H9 (cell line): ENCODE measurements around the gene BRI3BP. TPM values are rescaled to one million over a fixed set of nuclear protein-coding genes. Genes with fewer than 3 reads are reported as not detected.

Experiments used
- DNase-seq: peaks from one replicate; pipeline ENCODE4 v3.0.0-alpha.2; 2017
- H2AFZ ChIP-seq: one replicate; pipeline ENCODE4 v1.6.1; 2013; ENCODE audit warnings: mild to moderate bottlenecking, low read length, control low read depth, moderate library complexity
- H2AK5ac ChIP-seq: 2 replicates; pipeline ENCODE4 v1.6.1; 2013; ENCODE audit warnings: low read length, control low read depth, mixed read lengths; ENCODE audit not compliant: insufficient read length
- H2BK120ac ChIP-seq: one replicate; pipeline ENCODE4 v1.6.1; 2013; ENCODE audit warnings: low read depth, mild to moderate bottlenecking, low read length, control low read depth, inconsistent platforms; ENCODE audit not compliant: poor library complexity, severe bottlenecking
- H2BK12ac ChIP-seq: 2 replicates; pipeline ENCODE4 v1.6.1; 2013; ENCODE audit warnings: low read length, control low read depth, mixed read lengths, low read depth; ENCODE audit not compliant: insufficient read length
- H2BK15ac ChIP-seq: 2 replicates; pipeline ENCODE4 v1.6.1; 2013; ENCODE audit warnings: low read depth, low read length, control low read depth
- H2BK20ac ChIP-seq: one replicate; pipeline ENCODE4 v1.6.1; 2013; ENCODE audit warnings: low read depth, mild to moderate bottlenecking, low read length, control low read depth, inconsistent platforms; ENCODE audit not compliant: poor library complexity, severe bottlenecking
- H2BK5ac ChIP-seq: 2 replicates; pipeline ENCODE4 v1.6.1; 2013; ENCODE audit warnings: low read length, control low read depth, mixed read lengths; ENCODE audit not compliant: insufficient read length
- H3K14ac ChIP-seq: 2 replicates; pipeline ENCODE4 v1.6.1; 2013; ENCODE audit warnings: low read length, control low read depth; ENCODE audit not compliant: insufficient read depth
- H3K18ac ChIP-seq: 2 replicates; pipeline ENCODE4 v1.6.1; 2013; ENCODE audit warnings: low read depth, mild to moderate bottlenecking, mixed read lengths, low read length, control low read depth; ENCODE audit not compliant: insufficient read length
- H3K23ac ChIP-seq: 2 replicates; pipeline ENCODE4 v1.6.1; 2013; ENCODE audit warnings: low read length, control low read depth, mixed read lengths, low read depth; ENCODE audit not compliant: insufficient read length
- H3K23me2 ChIP-seq: 2 replicates; pipeline ENCODE4 v1.6.1; 2013; ENCODE audit warnings: low read depth, mild to moderate bottlenecking, mixed read lengths, low read length, control low read depth; ENCODE audit not compliant: insufficient read length, poor library complexity, severe bottlenecking
- H3K27ac ChIP-seq: 2 replicates; pipeline ENCODE4 v1.5.1; 2013; ENCODE audit warnings: low read length, control low read depth, mixed read lengths, low read depth; ENCODE audit not compliant: insufficient read length
- H3K27me3 ChIP-seq: 2 replicates; pipeline ENCODE4 v1.6.1; 2013; ENCODE audit warnings: low read length, control low read depth, inconsistent platforms; ENCODE audit not compliant: insufficient read depth
- H3K4ac ChIP-seq: 2 replicates; pipeline ENCODE4 v1.6.1; 2013; ENCODE audit warnings: low read depth, mild to moderate bottlenecking, control low read depth, inconsistent platforms, low read length, moderate library complexity
- H3K4me1 ChIP-seq: 2 replicates; pipeline ENCODE4 v1.6.1; 2013; ENCODE audit warnings: low read length, control low read depth, inconsistent platforms; ENCODE audit not compliant: insufficient read depth
- H3K4me2 ChIP-seq: 2 replicates; pipeline ENCODE4 v1.6.1; 2013; ENCODE audit warnings: low read length, control low read depth, mixed read lengths; ENCODE audit not compliant: insufficient read length, insufficient read depth
- H3K56ac ChIP-seq: 2 replicates; pipeline ENCODE4 v1.6.1; 2013; ENCODE audit warnings: low read depth, mild to moderate bottlenecking, mixed read lengths, low read length, control low read depth; ENCODE audit not compliant: insufficient read length
- H3K79me1 ChIP-seq: 2 replicates; pipeline ENCODE4 v1.6.1; 2013; ENCODE audit warnings: low read depth, mild to moderate bottlenecking, moderate library complexity, low read length, control low read depth, inconsistent platforms; ENCODE audit not compliant: insufficient read depth, poor library complexity, severe bottlenecking
- H3K79me2 ChIP-seq: 2 replicates; pipeline ENCODE4 v1.6.1; 2013; ENCODE audit warnings: low read length, control low read depth, inconsistent platforms; ENCODE audit not compliant: insufficient read depth
- H3K9ac ChIP-seq: 2 replicates; pipeline ENCODE4 v1.6.1; 2013; ENCODE audit warnings: low read length, control low read depth, mixed read lengths; ENCODE audit not compliant: insufficient read length; ENCODE audit errors: extremely low read depth
- H3K9me3 ChIP-seq: one replicate; pipeline ENCODE4 v1.6.1; 2013; ENCODE audit warnings: low read depth, low read length, inconsistent platforms; ENCODE audit not compliant: control insufficient read depth
- H3T11ph ChIP-seq: one replicate; pipeline ENCODE4 v1.6.1; 2013; ENCODE audit warnings: mild to moderate bottlenecking, low read length, control low read depth, inconsistent platforms
- H4K20me1 ChIP-seq: one replicate; pipeline ENCODE4 v1.6.1; 2013; ENCODE audit not compliant: control insufficient read depth, insufficient read length, insufficient read depth
- H4K5ac ChIP-seq: 2 replicates; pipeline ENCODE4 v1.6.1; 2013; ENCODE audit warnings: low read depth, mild to moderate bottlenecking, mixed read lengths, low read length, control low read depth; ENCODE audit not compliant: insufficient read length
- H4K8ac ChIP-seq: replicated peaks from 2 replicates; pipeline ENCODE4 v1.6.1; 2013; ENCODE audit warnings: low read length, control low read depth, mixed read lengths, low read depth; ENCODE audit not compliant: insufficient read length
- H4K91ac ChIP-seq: 2 replicates; pipeline ENCODE4 v1.6.1; 2013; ENCODE audit warnings: low read depth, mild to moderate bottlenecking, moderate library complexity, mixed read lengths, low read length, control low read depth; ENCODE audit not compliant: insufficient read length
- H3K27ac Mint-ChIP-seq, 3 experiments: 2 replicates in 2 of 3; 3 replicates in 1 of 3; pipeline ENCODE4 v1.8.0; 2020 to 2021; ENCODE audit warnings: mixed read lengths in 3 of 3, mild to moderate bottlenecking in 1 of 3, moderate library complexity in 1 of 3
- H3K27me3 Mint-ChIP-seq: 2 replicates; pipeline ENCODE4 v1.8.0; 2021; ENCODE audit warnings: low read depth, mild to moderate bottlenecking, moderate library complexity, mixed read lengths
- H3K36me3 Mint-ChIP-seq, 3 experiments: 2 replicates in 2 of 3; 3 replicates in 1 of 3; pipeline ENCODE4 v1.8.0; 2020 to 2021; ENCODE audit warnings: low read depth in 3 of 3, mixed read lengths in 3 of 3; ENCODE audit not compliant: insufficient read depth in 1 of 3
- H3K4me1 Mint-ChIP-seq, 2 experiments: 2 replicates each; pipeline ENCODE4 v1.8.0; 2020; ENCODE audit warnings: mixed read lengths in 2 of 2
- H3K4me3 Mint-ChIP-seq, 2 experiments: 2 replicates in 1 of 2; 3 replicates in 1 of 2; pipeline ENCODE4 v1.8.0; 2020 to 2021; ENCODE audit warnings: mild to moderate bottlenecking in 2 of 2, mixed read lengths in 2 of 2, moderate library complexity in 1 of 2
- H3K9me3 Mint-ChIP-seq, 2 experiments: 2 replicates in 1 of 2; 3 replicates in 1 of 2; pipeline ENCODE4 v1.8.0; 2020; ENCODE audit warnings: mild to moderate bottlenecking in 2 of 2, mixed read lengths in 2 of 2, moderate library complexity in 1 of 2
- WGBS: extraction: QIAGEN DNeasy Blood & Tissue Kit; methylation state at CpG from one replicate; pipeline ENCODE4 v1.1.7; 2013; ENCODE audit warnings: missing lambda C conversion rate, low lambda C conversion rate, mixed read lengths; ENCODE audit not compliant: insufficient read length; ENCODE audit errors: extremely low coverage; 5-methylcytosine and 5-hydroxymethylcytosine counted together
- total RNA-seq: library from RNA; stranded (reverse); gene quantifications from 2 replicates; pipeline ENCODE4 v1.2.1, GENCODE V29; 2021
- TF ChIP-seq, protein P1 (sequence below): fragments of 200-600 bp; sonication (generic); conservative IDR thresholded peaks from 3 replicates; pipeline ENCODE4 v1.8.0; 2021; ENCODE audit warnings: antibody characterized with exemption, mild to moderate bottlenecking

Gene BRI3BP
- total RNA-seq, 1 experiment from 2014 or later = 10.5 TPM

DNA sequence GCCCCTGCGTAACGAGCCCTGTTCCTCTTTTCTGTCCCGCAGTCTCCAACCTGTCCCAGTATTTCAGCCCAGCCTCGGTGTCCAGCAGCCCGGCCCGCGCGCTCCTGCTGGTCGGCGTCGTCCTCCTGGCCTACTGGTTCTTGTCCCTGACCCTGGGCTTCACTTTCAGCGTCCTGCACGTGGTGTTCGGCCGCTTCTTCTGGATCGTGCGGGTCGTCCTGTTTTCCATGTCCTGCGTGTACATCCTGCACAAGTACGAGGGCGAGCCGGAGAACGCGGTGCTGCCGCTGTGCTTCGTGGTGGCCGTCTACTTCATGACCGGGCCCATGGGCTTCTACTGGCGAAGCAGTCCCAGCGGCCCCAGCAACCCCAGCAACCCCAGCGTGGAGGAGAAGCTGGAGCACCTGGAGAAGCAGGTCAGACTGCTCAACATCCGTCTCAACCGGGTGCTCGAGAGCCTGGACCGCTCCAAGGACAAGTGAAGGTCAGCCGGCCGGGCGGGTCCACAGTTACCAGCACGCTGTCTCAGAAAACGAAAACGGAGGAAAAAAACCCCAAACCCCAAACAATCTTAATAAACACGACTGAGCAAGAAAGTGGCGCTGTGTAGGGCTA lies 31.6 kb downstream of the BRI3BP start:
- H2AK5ac ChIP-seq = no peak overlapping the region
- no peaks in the 10 kb centered on the region for H3K23me2 ChIP-seq
- no peak overlapping the region for H3K23ac ChIP-seq
- H2BK15ac ChIP-seq = no peak overlapping the region
- TF ChIP-seq, protein P1, sequence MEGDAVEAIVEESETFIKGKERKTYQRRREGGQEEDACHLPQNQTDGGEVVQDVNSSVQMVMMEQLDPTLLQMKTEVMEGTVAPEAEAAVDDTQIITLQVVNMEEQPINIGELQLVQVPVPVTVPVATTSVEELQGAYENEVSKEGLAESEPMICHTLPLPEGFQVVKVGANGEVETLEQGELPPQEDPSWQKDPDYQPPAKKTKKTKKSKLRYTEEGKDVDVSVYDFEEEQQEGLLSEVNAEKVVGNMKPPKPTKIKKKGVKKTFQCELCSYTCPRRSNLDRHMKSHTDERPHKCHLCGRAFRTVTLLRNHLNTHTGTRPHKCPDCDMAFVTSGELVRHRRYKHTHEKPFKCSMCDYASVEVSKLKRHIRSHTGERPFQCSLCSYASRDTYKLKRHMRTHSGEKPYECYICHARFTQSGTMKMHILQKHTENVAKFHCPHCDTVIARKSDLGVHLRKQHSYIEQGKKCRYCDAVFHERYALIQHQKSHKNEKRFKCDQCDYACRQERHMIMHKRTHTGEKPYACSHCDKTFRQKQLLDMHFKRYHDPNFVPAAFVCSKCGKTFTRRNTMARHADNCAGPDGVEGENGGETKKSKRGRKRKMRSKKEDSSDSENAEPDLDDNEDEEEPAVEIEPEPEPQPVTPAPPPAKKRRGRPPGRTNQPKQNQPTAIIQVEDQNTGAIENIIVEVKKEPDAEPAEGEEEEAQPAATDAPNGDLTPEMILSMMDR = no peak
- Mint-ChIP-seq H3K9me3 (no peaks in the 10 kb centered on the region), H3K27me3 (no peaks in the 10 kb centered on the region), H3K27ac (peak overlapping the region in 2 of 3 experiments; percentile 25 to 61; a peak in 2 of 7 replicates), H3K4me1 (no peaks in the 10 kb centered on the region), H3K4me3 (no peak overlapping the region), H3K36me3 (peaks cover 19 to 35% (median 23%) of the 10 kb centered on the region in 3 experiments)
- H4K20me1 ChIP-seq = no peaks in the 10 kb centered on the region
- H2BK120ac ChIP-seq = no peak overlapping the region
- H3K14ac ChIP-seq = no peak overlapping the region
- no peaks in the 10 kb centered on the region for H3K4me1 ChIP-seq
- H3K27me3 ChIP-seq = no peaks in the 10 kb centered on the region
- no peak overlapping the region for H3T11ph ChIP-seq
- H3K27ac ChIP-seq = no peak overlapping the region
- H4K91ac ChIP-seq = no peak overlapping the region
- no peak overlapping the region for H4K8ac ChIP-seq
- H2BK12ac ChIP-seq = no peak overlapping the region
- no peak overlapping the region for H2BK5ac ChIP-seq
- no peak for DNase-seq
- H4K5ac ChIP-seq = no peak overlapping the region
- no peak overlapping the region for H3K9ac ChIP-seq
- H3K4ac ChIP-seq = no peak overlapping the region
- H3K79me1 ChIP-seq = no peaks in the 10 kb centered on the region
- no peaks in the 10 kb centered on the region for H3K79me2 ChIP-seq
- H2AFZ ChIP-seq = no peak overlapping the region
- no peak overlapping the region for H3K4me2 ChIP-seq
- H3K56ac ChIP-seq = no peak overlapping the region
- no CpG with 5 or more reads among the region's 43 CpGs for WGBS
- no peak overlapping the region for H2BK20ac ChIP-seq
- H3K9me3 ChIP-seq = no peaks in the 10 kb centered on the region
- no peak overlapping the region for H3K18ac ChIP-seq
